ENCODE results near the gene NAB2. TPM values are rescaled to one million over a fixed set of nuclear protein-coding genes. Genes with fewer than 3 reads are reported as not detected.
A peak's percentile ranks its signal among the peaks of the same experiment; 100 is the strongest.

Gene NAB2
- total RNA-seq, 1 experiment from 2014 or later = 17.4 TPM

DNA sequence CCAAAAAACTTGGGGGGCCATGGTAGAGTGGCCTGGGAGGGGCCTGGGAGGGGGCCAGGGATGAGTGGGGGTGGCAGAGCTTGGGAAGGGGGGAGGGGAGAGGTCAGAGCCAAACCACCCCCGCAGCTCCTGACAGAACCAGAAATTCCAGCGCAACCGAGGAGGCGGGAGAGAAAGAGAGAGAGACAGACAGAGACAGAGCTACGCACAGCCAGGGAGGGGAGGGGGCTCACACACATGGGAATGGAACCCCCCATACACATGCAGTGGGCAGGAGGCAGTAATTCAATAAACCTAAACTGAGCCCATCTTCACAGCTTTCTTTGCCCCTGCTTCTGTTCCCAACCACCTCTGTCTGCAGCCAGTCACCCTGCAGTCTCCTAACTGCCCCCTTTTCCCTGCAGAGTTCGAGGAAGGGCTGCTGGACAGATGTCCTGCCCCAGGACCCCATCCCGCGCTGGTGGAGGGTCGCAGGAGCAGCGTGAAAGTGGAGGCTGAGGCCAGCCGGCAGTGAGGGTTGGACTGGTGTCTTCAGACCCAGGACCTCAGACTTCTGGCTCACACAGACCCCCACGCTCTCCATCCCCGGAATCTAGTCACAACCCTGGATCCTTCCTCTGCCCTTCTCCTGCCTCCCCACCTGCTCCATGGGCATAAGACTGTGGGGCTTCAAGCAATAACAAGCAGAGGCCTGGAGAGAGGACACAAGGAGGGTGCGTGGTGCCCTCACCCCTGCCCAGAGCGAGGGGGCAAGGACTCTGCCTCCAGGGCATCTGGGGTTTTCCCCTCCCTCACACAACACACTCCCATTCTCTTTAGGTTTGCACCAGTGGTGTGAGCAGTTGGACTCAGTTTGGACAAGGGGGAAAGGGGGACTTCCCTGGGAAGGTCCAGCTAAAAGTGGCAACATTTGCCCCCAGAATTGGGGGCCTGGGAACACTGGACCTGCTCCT lies 5.6 kb downstream of the NAB2 start:
- H3K9ac ChIP-seq (ENCODE audit: low read length) = no peak overlapping the region
- no peak overlapping the region for H2AFZ ChIP-seq (ENCODE audit: low read length)
- H3K4me2 ChIP-seq (ENCODE audit: low read length) = no peak overlapping the region
- H3K4me1 ChIP-seq (ENCODE audit: insufficient read depth, low read length) = peaks cover 9% of the 10 kb centered on the region
- no peaks in the 10 kb centered on the region for H3F3A ChIP-seq (ENCODE audit: low read length, unreplicated experiment)
- TF ChIP-seq, protein P1, sequence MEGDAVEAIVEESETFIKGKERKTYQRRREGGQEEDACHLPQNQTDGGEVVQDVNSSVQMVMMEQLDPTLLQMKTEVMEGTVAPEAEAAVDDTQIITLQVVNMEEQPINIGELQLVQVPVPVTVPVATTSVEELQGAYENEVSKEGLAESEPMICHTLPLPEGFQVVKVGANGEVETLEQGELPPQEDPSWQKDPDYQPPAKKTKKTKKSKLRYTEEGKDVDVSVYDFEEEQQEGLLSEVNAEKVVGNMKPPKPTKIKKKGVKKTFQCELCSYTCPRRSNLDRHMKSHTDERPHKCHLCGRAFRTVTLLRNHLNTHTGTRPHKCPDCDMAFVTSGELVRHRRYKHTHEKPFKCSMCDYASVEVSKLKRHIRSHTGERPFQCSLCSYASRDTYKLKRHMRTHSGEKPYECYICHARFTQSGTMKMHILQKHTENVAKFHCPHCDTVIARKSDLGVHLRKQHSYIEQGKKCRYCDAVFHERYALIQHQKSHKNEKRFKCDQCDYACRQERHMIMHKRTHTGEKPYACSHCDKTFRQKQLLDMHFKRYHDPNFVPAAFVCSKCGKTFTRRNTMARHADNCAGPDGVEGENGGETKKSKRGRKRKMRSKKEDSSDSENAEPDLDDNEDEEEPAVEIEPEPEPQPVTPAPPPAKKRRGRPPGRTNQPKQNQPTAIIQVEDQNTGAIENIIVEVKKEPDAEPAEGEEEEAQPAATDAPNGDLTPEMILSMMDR (conservative IDR thresholded peaks at IDR 0.05; ENCODE audit: low read depth, low read length) = no peak
- no peak for TF ChIP-seq EZH2phosphoT487 (IDR thresholded peaks at IDR 0.05; ENCODE audit: borderline replicate concordance, low read length)
- no peak for TF ChIP-seq EZH2 (IDR thresholded peaks at IDR 0.05; ENCODE audit: low read length, unreplicated experiment)
- no peaks in the 10 kb centered on the region for H3K9me2 ChIP-seq (replicated peaks; ENCODE audit: low read length)
- no peak overlapping the region for H3K27ac ChIP-seq (ENCODE audit: low read length)
- H3K79me2 ChIP-seq (ENCODE audit: low read length) = peaks cover 15% of the 10 kb centered on the region
- POLR2A ChIA-PET (ENCODE audit: unreplicated experiment) = no interaction called here
- H3K36me3 ChIP-seq (ENCODE audit: low read depth, low read length) = no peaks in the 10 kb centered on the region
- intact Hi-C loops (cut with micrococcal nuclease) = no loop called here
- H3K9me3 ChIP-seq (ENCODE audit: low read length) = no peaks in the 10 kb centered on the region
- no peak overlapping the region for H3K4me3 ChIP-seq (ENCODE audit: low read length)
- H4K20me1 ChIP-seq (ENCODE audit: low read length) = no peaks in the 10 kb centered on the region
- CTCF ChIA-PET = no interaction called here
- DNase-seq = no peak
- ATAC-seq = no peak
- no TSS peak for BruUV-seq (replicated peaks)
- no peaks in the 10 kb centered on the region for H3K27me3 ChIP-seq (ENCODE audit: low read length)

DNA sequence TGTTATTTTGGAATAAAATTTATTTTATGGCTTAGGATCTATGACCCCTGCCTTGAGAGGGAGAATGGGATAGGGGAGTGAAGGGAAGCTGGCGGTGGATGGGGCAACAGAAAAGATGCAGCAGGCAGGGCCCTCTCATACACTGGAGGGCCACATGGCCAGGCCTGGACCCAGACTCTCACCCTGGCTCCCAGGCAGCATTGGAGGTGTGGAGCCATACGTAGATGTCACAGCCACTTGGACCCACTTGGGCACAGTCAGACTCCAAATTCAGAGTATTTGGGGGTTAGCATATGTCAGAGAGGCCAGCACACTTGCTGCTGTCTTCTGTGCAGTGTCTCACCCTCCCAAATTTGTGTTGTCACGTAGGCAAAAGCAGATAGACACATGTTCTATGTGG lies 6.5 kb downstream of the NAB2 start:
- Histone ChIP-seq H3K79me2 (ENCODE audit: low read length) (peaks cover 8% of the 10 kb centered on the region), H4K20me1 (ENCODE audit: low read length) (no peaks in the 10 kb centered on the region), H3K36me3 (ENCODE audit: low read depth, low read length) (no peaks in the 10 kb centered on the region), H3K4me2 (ENCODE audit: low read length) (no peak overlapping the region), H3K4me3 (ENCODE audit: low read length) (no peak overlapping the region), H3F3A (ENCODE audit: low read length, unreplicated experiment) (no peaks in the 10 kb centered on the region), H3K9ac (ENCODE audit: low read length) (no peak overlapping the region), H3K9me2 (replicated peaks; ENCODE audit: low read length) (no peaks in the 10 kb centered on the region), H3K9me3 (ENCODE audit: low read length) (no peaks in the 10 kb centered on the region), H3K27ac (ENCODE audit: low read length) (no peak overlapping the region), H3K4me1 (ENCODE audit: insufficient read depth, low read length) (peaks cover 9% of the 10 kb centered on the region), H3K27me3 (ENCODE audit: low read length) (no peaks in the 10 kb centered on the region), H2AFZ (ENCODE audit: low read length) (no peak overlapping the region)
- ATAC-seq = no peak
- no peak for DNase-seq
- BruUV-seq (replicated peaks) = no TSS peak
- intact Hi-C loops (cut with micrococcal nuclease) = no loop called here
- POLR2A ChIA-PET (ENCODE audit: unreplicated experiment) = no interaction called here
- CTCF ChIA-PET = no interaction called here
- TF ChIP-seq EZH2phosphoT487 (IDR thresholded peaks at IDR 0.05; ENCODE audit: borderline replicate concordance, low read length) = no peak
- TF ChIP-seq EZH2 (IDR thresholded peaks at IDR 0.05; ENCODE audit: low read length, unreplicated experiment) = no peak
- TF ChIP-seq, protein P1 (conservative IDR thresholded peaks at IDR 0.05; ENCODE audit: low read depth, low read length) = no peak

DNA sequence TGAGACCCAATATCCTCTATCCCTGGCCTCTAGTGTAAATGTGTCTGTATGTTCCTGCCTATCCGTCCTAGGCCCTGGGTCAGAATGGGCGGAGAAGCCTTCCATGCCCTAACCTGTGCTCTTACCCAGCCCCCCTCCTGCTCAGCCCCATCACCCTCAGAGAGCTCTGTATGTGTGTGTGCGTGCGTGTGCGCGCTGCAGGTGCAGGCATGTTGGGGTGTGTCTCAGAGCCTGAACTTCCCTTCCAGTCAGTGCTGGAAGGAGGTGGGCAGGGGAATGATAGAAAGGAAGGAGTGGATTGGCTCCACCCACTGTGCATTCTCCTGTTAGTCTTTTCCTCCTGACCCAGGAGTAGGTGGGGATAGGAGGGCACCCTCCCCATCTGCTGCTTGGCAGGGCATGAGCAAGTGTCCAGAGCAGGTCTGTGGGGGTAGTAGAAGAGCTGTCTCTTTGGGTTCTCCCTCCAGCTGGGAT lies 7.2 kb downstream of the NAB2 start:
- no peaks in the 10 kb centered on the region for H3K36me3 ChIP-seq (ENCODE audit: low read depth, low read length)
- no peaks in the 10 kb centered on the region for H3K9me2 ChIP-seq (replicated peaks; ENCODE audit: low read length)
- no peaks in the 10 kb centered on the region for H3K9me3 ChIP-seq (ENCODE audit: low read length)
- intact Hi-C loops (cut with micrococcal nuclease) = no loop called here
- peak; percentile 30 for ATAC-seq
- H3K4me1 ChIP-seq (ENCODE audit: insufficient read depth, low read length) = peaks cover 9% of the 10 kb centered on the region; the same call in 1 of the 2 replicates
- no peak overlapping the region for H3K27ac ChIP-seq (ENCODE audit: low read length)
- no peak overlapping the region for H2AFZ ChIP-seq (ENCODE audit: low read length)
- H3K79me2 ChIP-seq (ENCODE audit: low read length) = peaks cover under 1% of the 10 kb centered on the region; the same call in 1 of the 2 replicates
- H3K4me3 ChIP-seq (ENCODE audit: low read length) = no peak overlapping the region
- ChIA-PET CTCF (no interaction called here), POLR2A (ENCODE audit: unreplicated experiment) (no interaction called here)
- DNase-seq = no peak
- TF ChIP-seq EZH2 (IDR thresholded peaks at IDR 0.05; ENCODE audit: low read length, unreplicated experiment) = no peak
- TF ChIP-seq, protein P1 (conservative IDR thresholded peaks at IDR 0.05; ENCODE audit: low read depth, low read length) = no peak
- TF ChIP-seq EZH2phosphoT487 (IDR thresholded peaks at IDR 0.05; ENCODE audit: borderline replicate concordance, low read length) = no peak
- H3F3A ChIP-seq (ENCODE audit: low read length, unreplicated experiment) = no peaks in the 10 kb centered on the region
- H4K20me1 ChIP-seq (ENCODE audit: low read length) = no peaks in the 10 kb centered on the region
- no peak overlapping the region for H3K4me2 ChIP-seq (ENCODE audit: low read length)
- no peaks in the 10 kb centered on the region for H3K27me3 ChIP-seq (ENCODE audit: low read length)
- BruUV-seq (replicated peaks) = TSS peak; percentile 35
- no peak overlapping the region for H3K9ac ChIP-seq (ENCODE audit: low read length)
